Activated CD8-positive, alpha-beta T cell treated with anti-CD3 and anti-CD28 coated beads, Interleukin-2, amount 10 ng/mL, durations not matched to agents 7 days and 5 days (primary cell): ENCODE results near the gene ST8SIA4. TPM values are rescaled to one million over a fixed set of nuclear protein-coding genes. Genes with fewer than 3 reads are reported as not detected.

Experiments used
- ATAC-seq: fragments of 150-1000 bp; cut with Tn5 transposase; one replicate; pipeline ENCODE4 v1.10.0; 2021; ENCODE audit warnings: moderate library complexity
- CTCF ChIA-PET: fragments of 350-600 bp; sonication (Branson Sonifier 250); formaldehyde crosslinking; loops from one replicate; lab custom pipeline; 2021; ENCODE audit warnings: antibody characterized with exemption; lab: Charles Lee
- POLR2A ChIA-PET: fragments of 350-600 bp; sonication (Branson Sonifier 250); formaldehyde crosslinking; loops from one replicate; lab custom pipeline; 2021; ENCODE audit warnings: antibody characterized with exemption; lab: Charles Lee
- DNase-seq: peaks from one replicate; pipeline ENCODE4 v3.0.0-alpha.2; 2020
- H3K27ac Mint-ChIP-seq: one replicate; pipeline ENCODE4 v1.8.0; 2021; ENCODE audit warnings: mild to moderate bottlenecking, mixed read lengths
- H3K27me3 Mint-ChIP-seq: one replicate; pipeline ENCODE4 v1.8.0; 2021; ENCODE audit warnings: low read depth, mixed read lengths
- H3K36me3 Mint-ChIP-seq: one replicate; pipeline ENCODE4 v1.8.0; 2021; ENCODE audit warnings: low read depth, mixed read lengths
- H3K4me1 Mint-ChIP-seq: one replicate; pipeline ENCODE4 v1.8.0; 2021; ENCODE audit warnings: low read depth, mixed read lengths
- H3K4me3 Mint-ChIP-seq: one replicate; pipeline ENCODE4 v1.8.0; 2021; ENCODE audit warnings: mild to moderate bottlenecking, mixed read lengths
- H3K9me3 Mint-ChIP-seq: one replicate; pipeline ENCODE4 v1.8.0; 2022; ENCODE audit warnings: mixed read lengths; ENCODE audit not compliant: insufficient read depth
- total RNA-seq, 2 experiments: library from RNA; stranded (reverse); gene quantifications; one replicate each; pipeline ENCODE4 v1.2.3, GENCODE V29; 2021

ST8SIA4 gene
- total RNA-seq, 2 experiments from 2014 or later: 35.8 to 37.5 TPM

DNA sequence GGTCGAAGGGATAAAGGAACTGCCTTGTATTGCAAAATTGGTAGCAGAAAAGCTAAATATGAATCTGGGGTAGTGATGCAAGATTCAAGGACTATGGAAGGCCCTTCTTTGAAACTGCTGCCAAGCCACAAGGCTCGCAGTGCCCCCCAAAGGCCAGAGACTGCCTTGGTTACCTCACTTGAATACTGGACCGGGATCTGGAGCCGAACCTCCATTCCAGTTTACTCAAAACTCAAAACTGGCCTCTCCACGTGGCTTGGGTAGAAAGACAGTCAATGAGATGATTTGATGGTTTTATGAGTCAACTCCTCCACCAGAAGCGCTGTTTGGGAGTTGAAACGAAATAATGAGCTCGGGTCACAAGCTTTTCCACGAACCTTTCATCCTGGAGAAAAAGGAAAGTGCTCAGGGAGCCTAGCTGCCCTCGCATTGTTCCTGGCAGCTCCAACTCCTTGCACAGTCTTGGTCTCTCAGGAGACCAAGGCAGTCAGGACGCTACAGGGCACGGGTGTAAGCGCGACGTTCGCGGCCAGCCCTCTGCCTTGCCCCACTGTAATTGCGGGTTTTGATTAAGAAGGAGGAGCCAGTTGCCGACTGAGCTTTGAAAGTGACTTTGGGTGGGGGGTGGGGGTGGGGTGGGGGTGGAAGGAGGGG is 2.8 kb downstream of the ST8SIA4 start:
- ChIA-PET POLR2A (interaction anchor here (0.5 to 6.9 kb wide), 17 partner anchors 10 to 369 kb away, joined by 3 to 188 read pairs (median 6); partner anchors contain the start of gene FAM174A), CTCF (interaction anchor here (0.8 to 6.7 kb wide), 27 partner anchors 11 to 468 kb away, joined by 3 to 71 read pairs (median 4); no protein-coding TSS in a partner anchor)
- Mint-ChIP-seq H3K36me3 (peaks cover 48% of the 10 kb centered on the region), H3K4me1 (peaks cover 39% of the 10 kb centered on the region), H3K27me3 (no peaks in the 10 kb centered on the region), H3K9me3 (peaks cover 8% of the 10 kb centered on the region), H3K4me3 (peak overlapping the region; percentile 99), H3K27ac (peak overlapping the region; percentile 96)
- peak; percentile 74 for DNase-seq
- peak; percentile 32 for ATAC-seq

DNA sequence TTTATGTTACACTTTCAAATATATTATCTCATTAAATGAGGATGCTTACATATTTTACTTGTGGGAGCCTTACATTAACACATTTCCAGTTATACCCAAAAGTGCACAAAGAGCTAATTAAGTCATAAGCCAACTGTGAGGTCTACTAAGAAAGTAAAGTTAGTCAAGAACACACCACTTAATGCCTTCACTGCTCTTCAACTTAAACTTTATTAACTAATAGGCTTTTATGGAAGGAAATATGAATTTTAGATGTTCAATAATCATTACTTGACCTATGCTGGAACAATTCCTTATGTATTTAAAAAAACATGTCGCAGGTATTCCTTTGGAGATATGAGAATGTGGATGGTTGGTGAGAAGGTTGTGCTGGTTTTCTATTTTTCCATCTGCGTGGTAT is 3.4 kb downstream of the ST8SIA4 start:
- Mint-ChIP-seq H3K36me3 (peaks cover 51% of the 10 kb centered on the region), H3K27ac (peak overlapping the region; percentile 96), H3K9me3 (peaks cover 8% of the 10 kb centered on the region), H3K4me1 (peaks cover 40% of the 10 kb centered on the region), H3K27me3 (no peaks in the 10 kb centered on the region), H3K4me3 (peak overlapping the region; percentile 99)
- DNase-seq: no peak
- ChIA-PET CTCF (interaction anchor here (1.0 to 6.7 kb wide), 13 partner anchors 11 to 360 kb away, joined by 3 to 71 read pairs (median 9); no protein-coding TSS in a partner anchor), POLR2A (interaction anchor here (1.0 to 6.9 kb wide), 10 partner anchors 10 to 120 kb away, joined by 3 to 188 read pairs (median 6); no protein-coding TSS in a partner anchor)
- ATAC-seq: no peak

DNA sequence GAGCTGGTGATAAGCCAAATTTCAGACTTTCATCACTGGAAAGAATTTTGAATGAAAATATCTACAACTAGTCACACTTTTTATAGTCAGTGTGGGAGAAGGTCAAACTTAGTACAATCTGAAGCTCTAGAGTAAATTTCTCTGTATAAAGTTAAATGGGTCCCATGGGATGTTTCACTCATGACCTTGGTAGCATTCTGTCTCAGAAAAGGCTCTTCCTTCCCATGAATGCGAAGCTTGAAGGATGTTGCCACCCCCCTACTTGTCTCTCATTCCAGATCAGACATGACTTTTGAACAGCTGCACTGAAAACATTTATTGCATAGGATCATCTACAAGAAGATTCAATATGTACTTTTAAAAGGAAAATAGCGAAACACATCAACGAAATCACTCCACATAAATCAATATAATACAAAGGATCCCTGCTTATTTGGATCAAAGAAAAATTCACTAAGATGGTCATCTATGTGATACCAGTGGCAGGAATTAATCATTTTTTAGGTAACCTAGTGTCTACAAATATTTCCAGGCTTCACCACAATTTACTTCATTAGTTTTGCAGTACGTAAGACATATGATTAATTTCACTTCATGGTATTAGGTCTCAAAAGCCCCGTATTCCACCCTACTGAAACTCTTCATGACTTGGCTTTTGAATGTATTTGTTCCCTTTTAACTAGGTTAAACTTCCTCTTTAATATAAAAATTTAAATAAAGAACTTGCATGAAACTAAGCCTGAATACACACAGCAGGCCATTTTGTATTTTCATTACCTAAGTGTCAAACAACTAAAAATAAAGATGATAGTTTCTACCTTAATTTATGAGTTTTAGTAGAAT is 4.4 kb downstream of the ST8SIA4 start:
- Mint-ChIP-seq H3K4me1 (peaks cover 45% of the 10 kb centered on the region), H3K9me3 (peaks cover 8% of the 10 kb centered on the region), H3K36me3 (peaks cover 56% of the 10 kb centered on the region), H3K4me3 (peak overlapping the region; percentile 99), H3K27me3 (no peaks in the 10 kb centered on the region), H3K27ac (peak overlapping the region; percentile 79)
- ATAC-seq (no peak), DNase-seq (no peak)
- ChIA-PET POLR2A (interaction anchor here (1.8 to 6.9 kb wide), 2 partner anchors 9 to 13 kb away, joined by 4 to 188 read pairs; no protein-coding TSS in a partner anchor), CTCF (interaction anchor here (0.7 to 6.7 kb wide), 12 partner anchors 9 to 124 kb away, joined by 3 to 71 read pairs (median 8); no protein-coding TSS in a partner anchor)

DNA sequence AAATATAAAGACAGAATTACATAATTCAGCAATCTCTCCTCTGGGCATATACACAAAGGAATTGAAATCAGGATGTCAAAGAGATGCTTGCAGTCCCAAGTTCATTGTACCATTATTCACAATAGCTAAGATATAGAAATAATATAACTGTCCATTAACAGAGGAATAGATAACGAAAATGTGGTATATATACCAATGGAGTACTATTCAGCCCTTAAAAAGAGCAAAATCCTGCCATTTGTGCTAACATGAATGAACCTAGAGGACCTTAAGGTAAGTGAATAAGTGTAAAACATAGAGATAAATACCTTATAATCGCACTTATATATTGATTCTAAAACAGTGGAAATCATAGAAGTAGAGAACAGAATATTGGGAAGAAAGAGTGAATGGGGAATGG is 7.0 kb downstream of the ST8SIA4 start:
- Mint-ChIP-seq H3K36me3 (peaks cover 57% of the 10 kb centered on the region), H3K27ac (no peak overlapping the region), H3K9me3 (peaks cover 8% of the 10 kb centered on the region), H3K4me3 (no peak overlapping the region), H3K4me1 (peaks cover 56% of the 10 kb centered on the region), H3K27me3 (no peaks in the 10 kb centered on the region)
- CTCF ChIA-PET: interaction anchor here (1.1 to 3.1 kb wide), 3 partner anchors 8 to 121 kb away, joined by 3 to 15 read pairs (median 13); partner anchors contain the start of gene ST8SIA4
- ATAC-seq (no peak), DNase-seq (no peak)
- POLR2A ChIA-PET: no interaction called here

DNA sequence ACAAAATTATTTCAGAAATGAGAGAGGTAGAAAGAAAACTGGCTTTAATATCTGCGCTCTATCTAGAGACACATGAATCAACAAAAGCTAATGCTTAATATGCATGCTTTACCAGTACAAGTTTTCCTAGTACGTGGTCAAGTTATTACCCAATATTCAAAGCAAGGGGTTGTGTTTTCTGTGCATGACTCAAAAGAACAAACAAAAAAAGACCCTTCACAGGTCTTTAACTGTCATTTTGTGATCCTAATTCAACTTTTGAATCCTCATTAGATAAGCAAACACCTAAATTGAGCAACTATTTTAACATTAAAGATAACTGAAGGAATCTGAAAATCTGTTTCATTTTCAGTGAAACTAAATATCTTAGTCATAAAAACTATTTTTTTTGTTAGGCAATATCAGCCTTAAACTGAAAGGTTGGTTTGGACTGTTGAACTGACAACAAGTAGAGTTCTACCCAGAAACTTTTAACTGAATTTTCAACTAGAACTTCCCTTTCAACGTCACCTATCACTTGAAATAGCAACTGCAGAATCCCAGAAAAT is 12.5 kb downstream of the ST8SIA4 start:
- Mint-ChIP-seq H3K27me3 (no peaks in the 10 kb centered on the region), H3K27ac (peak overlapping the region; percentile 91), H3K4me1 (peaks cover 63% of the 10 kb centered on the region), H3K36me3 (peaks cover 57% of the 10 kb centered on the region), H3K9me3 (peaks cover under 1% of the 10 kb centered on the region), H3K4me3 (peak overlapping the region; percentile 74)
- DNase-seq (no peak), ATAC-seq (peak; percentile 30)
- ChIA-PET CTCF (interaction anchor here (1.7 to 7.4 kb wide), 2 partner anchors 8 to 11 kb away, joined by 5 to 71 read pairs; partner anchors contain the start of gene ST8SIA4), POLR2A (interaction anchor here (11.0 kb wide), 1 partner anchor 12 kb away, joined by 188 read pairs; the partner anchor contains the start of gene ST8SIA4)

DNA sequence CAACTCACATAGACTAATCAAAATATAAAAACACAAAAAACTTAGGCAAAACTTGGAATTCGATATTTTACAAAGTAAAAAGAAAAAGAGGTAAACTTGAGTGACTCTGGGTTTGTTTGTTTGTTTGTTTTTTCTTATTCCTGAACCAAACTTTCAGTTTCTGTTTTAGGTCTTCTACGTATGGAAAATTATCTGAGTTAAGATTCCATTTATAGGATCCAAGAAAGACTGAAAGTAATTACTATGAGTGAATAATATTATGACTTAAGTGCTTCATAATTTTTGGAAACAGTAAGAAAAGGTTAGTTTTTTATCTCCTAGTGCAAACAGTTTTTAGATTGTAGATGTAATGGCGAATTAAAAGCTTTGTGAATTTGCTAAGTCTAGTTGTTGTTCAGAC is 13.2 kb downstream of the ST8SIA4 start:
- H3K9me3 Mint-ChIP-seq: no peaks in the 10 kb centered on the region
- ChIA-PET CTCF (interaction anchor here (1.7 to 7.4 kb wide), 2 partner anchors 8 to 12 kb away, joined by 5 to 71 read pairs; partner anchors contain the start of gene ST8SIA4), POLR2A (interaction anchor here (11.0 kb wide), 1 partner anchor 13 kb away, joined by 188 read pairs; the partner anchor contains the start of gene ST8SIA4)
- H3K4me1 Mint-ChIP-seq: peaks cover 61% of the 10 kb centered on the region
- DNase-seq (no peak), ATAC-seq (peak; percentile 31)
- no peaks in the 10 kb centered on the region for H3K27me3 Mint-ChIP-seq
- peak overlapping the region; percentile 74 for H3K4me3 Mint-ChIP-seq
- peak overlapping the region; percentile 91 for H3K27ac Mint-ChIP-seq
- H3K36me3 Mint-ChIP-seq: peaks cover 54% of the 10 kb centered on the region

DNA sequence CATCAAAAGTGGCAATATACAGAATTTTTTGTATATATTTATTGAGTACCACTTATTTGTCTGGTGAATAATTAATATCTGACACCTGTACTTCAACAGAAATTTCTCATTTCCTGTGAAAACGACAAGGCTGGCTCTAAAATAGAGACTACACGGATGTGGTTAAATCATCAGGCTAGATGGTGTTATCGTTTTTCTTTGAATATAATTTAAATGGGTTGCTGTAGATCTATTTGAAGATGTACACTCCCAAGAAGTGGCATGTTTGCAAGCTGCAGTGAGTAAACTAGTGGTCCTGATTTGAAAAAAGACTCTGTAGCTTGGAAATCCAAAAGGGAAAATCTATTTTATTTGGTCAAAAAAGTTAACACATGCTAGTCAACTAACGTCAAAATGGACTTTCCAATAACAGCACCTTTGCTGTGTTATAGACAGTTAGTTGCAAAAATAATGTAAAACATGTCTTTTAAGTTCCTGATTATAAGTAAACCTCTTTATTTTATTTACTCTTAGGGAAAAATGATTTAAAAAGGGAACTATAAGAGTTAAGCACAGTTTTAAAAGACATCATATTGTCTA is 13.8 kb downstream of the ST8SIA4 start:
- ChIA-PET POLR2A (interaction anchor here (11.0 kb wide), 1 partner anchor 13 kb away, joined by 188 read pairs; the partner anchor contains the start of gene ST8SIA4), CTCF (interaction anchor here (1.7 to 7.4 kb wide), 2 partner anchors 9 to 12 kb away, joined by 5 to 71 read pairs; partner anchors contain the start of gene ST8SIA4)
- Mint-ChIP-seq H3K27me3 (no peaks in the 10 kb centered on the region), H3K36me3 (peaks cover 55% of the 10 kb centered on the region), H3K9me3 (no peaks in the 10 kb centered on the region), H3K27ac (peak overlapping the region; percentile 91), H3K4me3 (peak overlapping the region; percentile 74), H3K4me1 (peaks cover 63% of the 10 kb centered on the region)
- peak; percentile 84 for ATAC-seq
- DNase-seq: peak; percentile 26

DNA sequence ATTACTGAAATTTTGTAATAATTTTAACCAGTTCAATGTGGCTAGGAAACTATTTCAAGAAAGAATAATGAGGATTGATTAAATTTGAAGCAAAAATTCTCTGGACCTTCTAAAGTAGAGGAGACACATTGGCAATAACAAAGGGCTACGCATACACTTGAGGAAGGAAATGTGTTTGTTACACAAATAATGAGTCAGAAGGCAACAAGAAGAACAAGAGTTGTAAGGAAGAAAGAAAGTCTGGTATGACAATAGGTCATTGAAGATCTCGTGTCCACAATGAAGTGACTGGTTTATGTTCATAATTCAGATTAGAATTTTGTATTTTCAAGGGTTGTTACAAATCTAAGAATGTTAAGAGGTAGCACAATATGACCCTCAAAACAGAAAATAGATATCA is 25.8 kb downstream of the ST8SIA4 start:
- POLR2A ChIA-PET: no interaction called here
- H3K4me1 Mint-ChIP-seq: peaks cover 22% of the 10 kb centered on the region

DNA sequence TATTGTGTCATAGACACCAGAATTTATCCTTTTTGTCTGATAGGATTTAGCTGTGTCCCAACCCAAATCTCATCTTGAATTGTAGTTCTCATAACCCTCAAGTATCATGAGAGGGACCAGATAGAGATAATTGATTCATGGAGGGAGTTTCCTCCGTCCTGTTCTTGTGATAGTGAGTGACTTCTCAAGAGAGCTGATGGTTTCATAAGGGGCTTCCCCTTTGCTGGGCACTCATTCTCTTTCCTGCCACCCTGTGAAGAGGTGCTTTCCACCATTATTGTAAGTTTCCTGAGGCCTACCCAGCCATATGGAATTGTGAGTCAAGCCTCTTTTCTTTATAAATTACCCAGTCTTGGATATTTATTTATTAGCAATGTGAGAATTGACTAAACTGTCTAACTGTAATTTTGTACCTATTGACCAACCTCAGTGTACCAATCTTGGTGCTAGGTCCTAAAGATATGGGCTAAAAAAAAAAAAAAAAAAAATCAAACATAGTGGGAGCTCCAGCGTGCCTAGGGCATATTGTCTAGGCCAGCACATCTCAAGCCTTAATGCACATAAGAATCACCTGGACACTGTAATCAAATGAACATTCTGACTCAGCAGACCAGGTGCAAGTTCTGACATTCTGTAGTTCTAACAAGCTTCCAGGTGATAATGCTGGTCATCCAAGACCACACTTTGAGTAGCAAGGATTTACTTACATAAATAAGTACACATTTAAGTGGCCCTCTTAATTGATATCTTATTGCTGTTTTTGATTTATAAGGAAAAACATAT is 30.5 kb downstream of the ST8SIA4 start:
- ChIA-PET POLR2A (interaction anchor here (0.7 to 1.8 kb wide), 2 partner anchors 28 to 31 kb away, joined by 5 to 6 read pairs; partner anchors contain the start of gene ST8SIA4), CTCF (interaction anchor here (0.7 to 3.4 kb wide), 3 partner anchors 14 to 35 kb away, joined by 3 to 10 read pairs (median 3); no protein-coding TSS in a partner anchor)
- Mint-ChIP-seq H3K4me1 (peaks cover 22% of the 10 kb centered on the region), H3K27me3 (no peaks in the 10 kb centered on the region), H3K9me3 (peaks cover 4% of the 10 kb centered on the region), H3K27ac (no peak overlapping the region), H3K4me3 (no peak overlapping the region), H3K36me3 (peaks cover 66% of the 10 kb centered on the region)
- ATAC-seq (no peak), DNase-seq (no peak)

More for the DNA sequence above, 25.8 kb downstream of the ST8SIA4 start:
- H3K27ac Mint-ChIP-seq: no peak overlapping the region
- no peaks in the 10 kb centered on the region for H3K27me3 Mint-ChIP-seq
- DNase-seq (no peak), ATAC-seq (no peak)
- no peaks in the 10 kb centered on the region for H3K9me3 Mint-ChIP-seq
- H3K36me3 Mint-ChIP-seq: peaks cover 66% of the 10 kb centered on the region
- no peak overlapping the region for H3K4me3 Mint-ChIP-seq
- CTCF ChIA-PET: no interaction called here

DNA sequence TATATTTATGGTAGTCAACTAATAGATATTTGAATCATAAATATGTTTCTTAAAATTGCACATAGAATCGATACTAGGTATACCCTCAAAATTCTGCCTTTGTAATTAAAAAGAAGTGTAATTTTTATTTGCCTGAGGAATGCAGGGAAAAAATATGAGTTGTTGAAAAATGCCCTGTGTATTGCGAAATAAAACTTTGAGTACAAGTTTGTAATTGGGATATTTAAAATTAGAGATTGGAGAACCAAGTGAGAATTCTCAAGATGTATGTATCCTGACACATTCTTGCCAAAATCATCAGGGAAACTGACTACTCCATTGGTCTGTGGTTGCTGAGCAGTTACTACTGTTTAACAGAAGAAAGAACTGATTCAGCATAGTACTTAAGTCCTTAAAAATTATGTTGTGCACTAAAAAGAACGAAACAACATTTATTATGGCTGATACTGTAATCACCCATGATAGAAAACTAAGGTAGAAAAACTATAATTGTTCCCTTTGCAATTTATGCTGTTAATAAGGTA is 36.0 kb downstream of the ST8SIA4 start:
- ChIA-PET CTCF (no interaction called here), POLR2A (no interaction called here)
- peaks cover 12% of the 10 kb centered on the region for H3K9me3 Mint-ChIP-seq
- H3K27ac Mint-ChIP-seq: no peak overlapping the region
- H3K36me3 Mint-ChIP-seq: peaks cover 65% of the 10 kb centered on the region
- no peaks in the 10 kb centered on the region for H3K27me3 Mint-ChIP-seq
- no peak for DNase-seq
- ATAC-seq: no peak
- no peak overlapping the region for H3K4me3 Mint-ChIP-seq
- H3K4me1 Mint-ChIP-seq: peaks cover 19% of the 10 kb centered on the region
